ENCODE results near the gene MRAS. TPM values are rescaled to one million over a fixed set of nuclear protein-coding genes. Genes with fewer than 3 reads are reported as not detected.

The MRAS gene
- polyA plus RNA-seq, 3 donors = 6.2 to 13.2 (median 8.3) TPM

DNA sequence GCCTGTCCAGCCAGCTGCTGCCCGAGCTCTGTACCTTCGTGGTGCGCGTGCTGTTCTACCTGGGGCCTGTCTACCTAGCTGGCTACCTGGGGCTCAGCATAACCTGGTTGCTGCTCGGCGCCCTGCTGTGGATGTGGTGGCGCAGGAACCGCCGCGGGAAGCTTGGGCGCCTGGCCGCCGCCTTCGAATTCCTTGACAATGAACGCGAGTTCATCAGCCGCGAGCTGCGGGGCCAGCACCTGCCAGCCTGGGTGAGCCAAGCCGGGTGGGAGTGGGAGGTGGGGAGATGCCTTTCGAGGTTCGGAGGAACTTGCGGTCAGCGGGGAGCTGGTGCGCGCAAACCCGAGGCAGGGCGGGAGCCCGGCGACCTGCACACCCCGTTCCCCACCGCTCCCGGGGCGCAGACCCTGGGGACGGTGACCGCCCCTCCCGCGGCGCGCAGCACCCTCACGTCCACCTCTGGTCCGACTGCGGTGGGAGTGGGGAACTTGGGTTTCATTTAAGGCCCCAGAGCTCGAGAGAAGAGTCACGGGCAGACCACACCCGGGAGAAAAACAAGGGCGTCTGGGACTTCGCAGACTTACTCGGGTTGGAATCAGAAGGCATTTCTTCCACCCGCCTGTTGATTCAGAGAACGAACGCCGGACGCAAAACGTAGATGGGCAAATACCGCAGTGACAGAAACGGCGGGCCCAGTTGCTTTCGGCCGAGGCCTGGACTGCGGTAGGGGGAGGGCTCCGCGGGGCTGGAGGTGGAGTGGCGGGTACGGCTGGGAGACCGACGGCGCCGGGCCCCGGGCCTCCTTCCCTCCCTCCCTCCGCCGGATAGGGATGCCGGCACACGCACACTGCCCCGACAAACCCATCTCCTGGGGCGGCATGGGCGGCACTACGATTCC lies 86.7 kb downstream of the MRAS start:
- peak overlapping the region; percentile 77 to 92 for H3K4me3 Mint-ChIP-seq
- Histone ChIP-seq H3K36me3 (replicated peaks in 1 of 2; ENCODE audit: control insufficient read depth in 1 of 2, insufficient read depth in 2 of 2, low read length in 2 of 2) (no peaks in the 10 kb centered on the region), H3K9ac (ENCODE audit: insufficient read depth, low read length, poor library complexity, severe bottlenecking) (no peak overlapping the region), H3K27ac (ENCODE audit: low read depth in 1 of 2, low read length in 2 of 2) (no peak overlapping the region), H3K4me3 (replicated peaks in 1 of 3; ENCODE audit: low read depth in 2 of 3, low read length in 3 of 3) (peak overlapping the region; percentile 25 to 75 (median 26)), H3K4me1 (ENCODE audit: control insufficient read depth in 1 of 2, insufficient read depth in 2 of 2, low read length in 2 of 2) (peaks cover 21 to 25% of the 10 kb centered on the region in 2 donors), H4K20me1 (ENCODE audit: insufficient read depth, low read length) (no peaks in the 10 kb centered on the region), H3K4me2 (replicated peaks; ENCODE audit: extremely low read depth, low read length, poor library complexity, severe bottlenecking) (peak overlapping the region; percentile 90), H3K9me3 (replicated peaks in 1 of 2; ENCODE audit: control insufficient read depth in 1 of 2, insufficient read depth in 1 of 2, low read length in 2 of 2) (peaks cover 0 to 16% of the 10 kb centered on the region in 2 donors), H2AFZ (ENCODE audit: insufficient read depth, low read depth, low read length, poor library complexity, severe bottlenecking) (peak overlapping the region; percentile 61), H3K27me3 (ENCODE audit: control insufficient read depth in 2 of 2, insufficient read depth in 2 of 2, low read length in 2 of 2) (peaks cover 22 to 64% of the 10 kb centered on the region in 2 donors), H3K79me2 (ENCODE audit: insufficient read depth, low read length) (no peaks in the 10 kb centered on the region)
- peaks cover 0 to 10% (median 7%) of the 10 kb centered on the region in 7 donors for H3K9me3 Mint-ChIP-seq
- 8% methylated on average over 51 of the region's 78 CpGs for WGBS (ENCODE audit: insufficient coverage)
- H3K4me1 Mint-ChIP-seq = peaks cover 18% of the 10 kb centered on the region
- no peak overlapping the region for H3K27ac Mint-ChIP-seq
- TF ChIP-seq, protein P1, sequence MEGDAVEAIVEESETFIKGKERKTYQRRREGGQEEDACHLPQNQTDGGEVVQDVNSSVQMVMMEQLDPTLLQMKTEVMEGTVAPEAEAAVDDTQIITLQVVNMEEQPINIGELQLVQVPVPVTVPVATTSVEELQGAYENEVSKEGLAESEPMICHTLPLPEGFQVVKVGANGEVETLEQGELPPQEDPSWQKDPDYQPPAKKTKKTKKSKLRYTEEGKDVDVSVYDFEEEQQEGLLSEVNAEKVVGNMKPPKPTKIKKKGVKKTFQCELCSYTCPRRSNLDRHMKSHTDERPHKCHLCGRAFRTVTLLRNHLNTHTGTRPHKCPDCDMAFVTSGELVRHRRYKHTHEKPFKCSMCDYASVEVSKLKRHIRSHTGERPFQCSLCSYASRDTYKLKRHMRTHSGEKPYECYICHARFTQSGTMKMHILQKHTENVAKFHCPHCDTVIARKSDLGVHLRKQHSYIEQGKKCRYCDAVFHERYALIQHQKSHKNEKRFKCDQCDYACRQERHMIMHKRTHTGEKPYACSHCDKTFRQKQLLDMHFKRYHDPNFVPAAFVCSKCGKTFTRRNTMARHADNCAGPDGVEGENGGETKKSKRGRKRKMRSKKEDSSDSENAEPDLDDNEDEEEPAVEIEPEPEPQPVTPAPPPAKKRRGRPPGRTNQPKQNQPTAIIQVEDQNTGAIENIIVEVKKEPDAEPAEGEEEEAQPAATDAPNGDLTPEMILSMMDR (IDR thresholded peaks at IDR 0.05) = no peak
- no peaks in the 10 kb centered on the region for H3K36me3 Mint-ChIP-seq
- no peak for DNase-seq
- intact Hi-C loops (cut with micrococcal nuclease) = no loop called here
- H3K27me3 Mint-ChIP-seq (ENCODE audit: low read depth in 3 of 3) = peaks cover 53 to 62% (median 58%) of the 10 kb centered on the region in 3 donors

DNA sequence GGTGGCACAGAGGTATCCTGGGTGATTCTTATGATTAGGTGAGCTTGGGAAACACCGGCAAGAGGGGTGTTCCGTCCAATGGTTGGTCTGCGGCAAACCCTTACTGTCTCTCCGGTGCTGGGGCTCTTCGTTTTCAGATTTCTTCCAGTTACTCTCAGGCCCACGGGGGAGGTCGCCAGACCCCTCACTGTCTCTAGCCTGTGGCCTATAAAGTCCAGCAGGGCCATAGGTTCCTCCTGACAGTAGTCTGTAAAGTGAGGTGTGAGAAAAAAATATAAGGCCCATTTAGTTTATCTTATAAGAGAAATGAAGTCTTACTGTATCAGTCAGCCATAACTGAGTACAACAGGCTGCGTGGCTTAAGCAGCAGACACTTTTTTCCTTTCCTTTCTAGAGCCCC lies 87.5 kb downstream of the MRAS start:
- Histone ChIP-seq H3K9ac (ENCODE audit: insufficient read depth, low read length, poor library complexity, severe bottlenecking) (no peak overlapping the region), H2AFZ (ENCODE audit: insufficient read depth, low read depth, low read length, poor library complexity, severe bottlenecking) (no peak overlapping the region), H4K20me1 (ENCODE audit: insufficient read depth, low read length) (no peaks in the 10 kb centered on the region), H3K4me3 (replicated peaks in 1 of 3; ENCODE audit: low read depth in 2 of 3, low read length in 3 of 3) (peak overlapping the region in 1 of 3 experiments; percentile 75), H3K9me3 (replicated peaks in 1 of 2; ENCODE audit: control insufficient read depth in 1 of 2, insufficient read depth in 1 of 2, low read length in 2 of 2) (peaks cover 0 to 16% of the 10 kb centered on the region in 2 donors), H3K4me2 (replicated peaks; ENCODE audit: extremely low read depth, low read length, poor library complexity, severe bottlenecking) (no peak overlapping the region), H3K36me3 (replicated peaks in 1 of 2; ENCODE audit: control insufficient read depth in 1 of 2, insufficient read depth in 2 of 2, low read length in 2 of 2) (no peaks in the 10 kb centered on the region), H3K27ac (ENCODE audit: low read depth in 1 of 2, low read length in 2 of 2) (no peak overlapping the region), H3K27me3 (ENCODE audit: control insufficient read depth in 2 of 2, insufficient read depth in 2 of 2, low read length in 2 of 2) (peaks cover 22 to 62% of the 10 kb centered on the region in 2 donors), H3K79me2 (ENCODE audit: insufficient read depth, low read length) (no peaks in the 10 kb centered on the region), H3K4me1 (ENCODE audit: control insufficient read depth in 1 of 2, insufficient read depth in 2 of 2, low read length in 2 of 2) (peaks cover 21 to 25% of the 10 kb centered on the region in 2 donors)
- Mint-ChIP-seq H3K27ac (no peak overlapping the region), H3K27me3 (ENCODE audit: low read depth in 3 of 3) (peaks cover 48 to 57% (median 57%) of the 10 kb centered on the region in 3 donors), H3K4me3 (peak overlapping the region in 1 of 2 donors; percentile 92), H3K9me3 (peaks cover 0 to 10% (median 7%) of the 10 kb centered on the region in 7 donors), H3K4me1 (peaks cover 18% of the 10 kb centered on the region), H3K36me3 (no peaks in the 10 kb centered on the region)
- 86% methylated on average over 6 of the region's 8 CpGs for WGBS (ENCODE audit: insufficient coverage)
- intact Hi-C loops (cut with micrococcal nuclease) = no loop called here
- TF ChIP-seq, protein P1 (IDR thresholded peaks at IDR 0.05) = no peak
- no peak for DNase-seq

All from CD14-positive monocyte (primary cell).